Measurements from ENCODE around the gene KRT72. TPM values are rescaled to one million over a fixed set of nuclear protein-coding genes. Genes with fewer than 3 reads are reported as not detected.
A peak's percentile ranks its signal among the peaks of the same experiment; 100 is the strongest.
"Not testable (repeated sequence)": the region's sequence is repeated elsewhere in the genome, so short reads cannot be mapped to it uniquely, and the experiment has no call there.

Gene KRT72
- total RNA-seq, 1 experiment from 2014 or later, result not detected

- Histone ChIP-seq H3K4me3 (no peak overlapping the region), H3K27me3 (replicated peaks) (peaks cover 45% of the 10 kb centered on the region), H3K9me3 (replicated peaks) (no peaks in the 10 kb centered on the region), H3K27ac (no peak overlapping the region), H3K4me1 (replicated peaks) (no peaks in the 10 kb centered on the region), H3K36me3 (no peaks in the 10 kb centered on the region)
- DNase-seq (ENCODE audit: low read depth in 1 of 2, low spot score in 2 of 2), result peak in 1 of 2 experiments; percentile 23
Measured at GRCh38 chr12:52608161-52608560, 6.9 kb upstream of the KRT72 start.

- Histone ChIP-seq H3K36me3 (no peaks in the 10 kb centered on the region), H3K9me3 (replicated peaks) (no peaks in the 10 kb centered on the region), H3K27ac (no peak overlapping the region), H3K4me3 (no peak overlapping the region), H3K27me3 (replicated peaks) (peaks cover 36% of the 10 kb centered on the region), H3K4me1 (replicated peaks) (no peaks in the 10 kb centered on the region)
- DNase-seq (ENCODE audit: low read depth in 1 of 2, low spot score in 2 of 2), result peak in 1 of 2 experiments; percentile 22
Measured at GRCh38 chr12:52607314-52607713, 6.1 kb upstream of the KRT72 start.

GRCh38 chr12:52606581-52607218 is 5.4 kb upstream of the KRT72 start:
- H3K9me3 ChIP-seq (replicated peaks), result no peaks in the 10 kb centered on the region
- H3K36me3 ChIP-seq, result no peaks in the 10 kb centered on the region
- DNase-seq (ENCODE audit: low read depth in 1 of 2, low spot score in 2 of 2), result peak in 1 of 2 experiments; percentile 18
- H3K27ac ChIP-seq, result no peak overlapping the region
- no peak overlapping the region for H3K4me3 ChIP-seq
- no peaks in the 10 kb centered on the region for H3K4me1 ChIP-seq (replicated peaks)
- peaks cover 35% of the 10 kb centered on the region for H3K27me3 ChIP-seq (replicated peaks)

- no peaks in the 10 kb centered on the region for H3K4me1 ChIP-seq (replicated peaks)
- H3K9me3 ChIP-seq (replicated peaks), result no peaks in the 10 kb centered on the region
- H3K27ac ChIP-seq, result no peak overlapping the region
- DNase-seq (ENCODE audit: low read depth in 1 of 2, low spot score in 2 of 2), result no peak
- H3K4me3 ChIP-seq, result no peak overlapping the region
- no peaks in the 10 kb centered on the region for H3K36me3 ChIP-seq
- peaks cover 35% of the 10 kb centered on the region for H3K27me3 ChIP-seq (replicated peaks)
Measured at GRCh38 chr12:52606096-52606495, 4.8 kb upstream of the KRT72 start.

GRCh38 chr12:52605542-52605941 is 4.3 kb upstream of the KRT72 start:
- H3K27ac ChIP-seq, result no peak overlapping the region
- H3K36me3 ChIP-seq, result no peaks in the 10 kb centered on the region
- DNase-seq (ENCODE audit: low read depth in 1 of 2, low spot score in 2 of 2), result peak in 1 of 2 experiments; percentile 8
- no peaks in the 10 kb centered on the region for H3K9me3 ChIP-seq (replicated peaks)
- no peak overlapping the region for H3K4me3 ChIP-seq
- H3K27me3 ChIP-seq (replicated peaks), result peaks cover 31% of the 10 kb centered on the region
- no peaks in the 10 kb centered on the region for H3K4me1 ChIP-seq (replicated peaks)

- Histone ChIP-seq H3K9me3 (replicated peaks) (no peaks in the 10 kb centered on the region), H3K36me3 (no peaks in the 10 kb centered on the region), H3K4me1 (replicated peaks) (no peaks in the 10 kb centered on the region), H3K27me3 (replicated peaks) (peaks cover 38% of the 10 kb centered on the region), H3K4me3 (no peak overlapping the region), H3K27ac (no peak overlapping the region)
- DNase-seq (ENCODE audit: low read depth in 1 of 2, low spot score in 2 of 2), result peak in 1 of 2 experiments; percentile 24
Measured at GRCh38 chr12:52604859-52605258, 3.6 kb upstream of the KRT72 start.

- peaks cover 43% of the 10 kb centered on the region for H3K27me3 ChIP-seq (replicated peaks)
- no peaks in the 10 kb centered on the region for H3K9me3 ChIP-seq (replicated peaks)
- H3K4me3 ChIP-seq, result no peak overlapping the region
- no peak overlapping the region for H3K27ac ChIP-seq
- no peak for DNase-seq (ENCODE audit: low read depth in 1 of 2, low spot score in 2 of 2)
- H3K4me1 ChIP-seq (replicated peaks), result no peaks in the 10 kb centered on the region
- no peaks in the 10 kb centered on the region for H3K36me3 ChIP-seq
Measured at GRCh38 chr12:52603314-52603713, 2.1 kb upstream of the KRT72 start.

- Histone ChIP-seq H3K27ac (no peak overlapping the region), H3K9me3 (replicated peaks) (no peaks in the 10 kb centered on the region), H3K36me3 (no peaks in the 10 kb centered on the region), H3K27me3 (replicated peaks) (peaks cover 44% of the 10 kb centered on the region), H3K4me3 (no peak overlapping the region), H3K4me1 (replicated peaks) (no peaks in the 10 kb centered on the region)
- peak in 1 of 2 experiments; percentile 15 for DNase-seq (ENCODE audit: low read depth in 1 of 2, low spot score in 2 of 2)
Measured at GRCh38 chr12:52602552-52602951, 1.3 kb upstream of the KRT72 start.

- H3K4me1 ChIP-seq (replicated peaks), result no peaks in the 10 kb centered on the region
- no peaks in the 10 kb centered on the region for H3K36me3 ChIP-seq
- DNase-seq (ENCODE audit: low read depth in 1 of 2, low spot score in 2 of 2), result peak in 1 of 2 experiments; percentile 9
- H3K9me3 ChIP-seq (replicated peaks), result no peaks in the 10 kb centered on the region
- H3K27ac ChIP-seq, result no peak overlapping the region
- peaks cover 53% of the 10 kb centered on the region for H3K27me3 ChIP-seq (replicated peaks)
- no peak overlapping the region for H3K4me3 ChIP-seq
Measured at GRCh38 chr12:52601671-52602070, 408 bp upstream of the KRT72 start.

GRCh38 chr12:52600475-52600874 is 788 bp downstream of the KRT72 start:
- Histone ChIP-seq H3K36me3 (no peaks in the 10 kb centered on the region), H3K27me3 (replicated peaks) (peaks cover 56% of the 10 kb centered on the region), H3K9me3 (replicated peaks) (no peaks in the 10 kb centered on the region), H3K4me3 (no peak overlapping the region), H3K4me1 (replicated peaks) (no peaks in the 10 kb centered on the region), H3K27ac (no peak overlapping the region)
- DNase-seq (ENCODE audit: low read depth in 1 of 2, low spot score in 2 of 2), result peak in 1 of 2 experiments; percentile 8

GRCh38 chr12:52600071-52600470 is 1.2 kb downstream of the KRT72 start:
- peaks cover 58% of the 10 kb centered on the region for H3K27me3 ChIP-seq (replicated peaks)
- H3K4me3 ChIP-seq, result no peak overlapping the region
- H3K36me3 ChIP-seq, result no peaks in the 10 kb centered on the region
- peak in 1 of 2 experiments; percentile 8 for DNase-seq (ENCODE audit: low read depth in 1 of 2, low spot score in 2 of 2)
- H3K4me1 ChIP-seq (replicated peaks), result no peaks in the 10 kb centered on the region
- no peak overlapping the region for H3K27ac ChIP-seq
- H3K9me3 ChIP-seq (replicated peaks), result no peaks in the 10 kb centered on the region

GRCh38 chr12:52598966-52599365 is 2.3 kb downstream of the KRT72 start:
- Histone ChIP-seq H3K27me3 (replicated peaks) (peaks cover 58% of the 10 kb centered on the region), H3K27ac (no peak overlapping the region), H3K36me3 (no peaks in the 10 kb centered on the region), H3K4me1 (replicated peaks) (no peaks in the 10 kb centered on the region), H3K4me3 (no peak overlapping the region), H3K9me3 (replicated peaks) (no peaks in the 10 kb centered on the region)
- no peak for DNase-seq (ENCODE audit: low read depth in 1 of 2, low spot score in 2 of 2)

- H3K27me3 ChIP-seq (replicated peaks), result peaks cover 37% of the 10 kb centered on the region
- not testable (repeated sequence) for H3K9me3 ChIP-seq (replicated peaks); H3K36me3 ChIP-seq; H3K27ac ChIP-seq; H3K4me1 ChIP-seq (replicated peaks); H3K4me3 ChIP-seq; DNase-seq (ENCODE audit: low read depth in 1 of 2, low spot score in 2 of 2)
Measured at GRCh38 chr12:52594237-52594636, 7.0 kb downstream of the KRT72 start.

GRCh38 chr12:52591521-52591920 is 9.7 kb downstream of the KRT72 start:
- no peak overlapping the region for H3K4me3 ChIP-seq
- H3K27ac ChIP-seq, result no peak overlapping the region
- H3K4me1 ChIP-seq (replicated peaks), result no peaks in the 10 kb centered on the region
- H3K27me3 ChIP-seq (replicated peaks), result peaks cover 15% of the 10 kb centered on the region
- no peaks in the 10 kb centered on the region for H3K9me3 ChIP-seq (replicated peaks)
- no peaks in the 10 kb centered on the region for H3K36me3 ChIP-seq
- no peak for DNase-seq (ENCODE audit: low read depth in 1 of 2, low spot score in 2 of 2)

- no peak for DNase-seq (ENCODE audit: low read depth in 1 of 2, low spot score in 2 of 2)
- H3K4me1 ChIP-seq (replicated peaks), result no peaks in the 10 kb centered on the region
- H3K36me3 ChIP-seq, result no peaks in the 10 kb centered on the region
- H3K9me3 ChIP-seq (replicated peaks), result no peaks in the 10 kb centered on the region
- H3K4me3 ChIP-seq, result no peak overlapping the region
- H3K27me3 ChIP-seq (replicated peaks), result peaks cover 5% of the 10 kb centered on the region
- H3K27ac ChIP-seq, result no peak overlapping the region
Measured at GRCh38 chr12:52590021-52590420, 11.2 kb downstream of the KRT72 start.
